ENCODE measurements around the gene ACSS1.
A peak's percentile ranks its signal among the peaks of the same experiment; 100 is the strongest.

Gene ACSS1

DNA sequence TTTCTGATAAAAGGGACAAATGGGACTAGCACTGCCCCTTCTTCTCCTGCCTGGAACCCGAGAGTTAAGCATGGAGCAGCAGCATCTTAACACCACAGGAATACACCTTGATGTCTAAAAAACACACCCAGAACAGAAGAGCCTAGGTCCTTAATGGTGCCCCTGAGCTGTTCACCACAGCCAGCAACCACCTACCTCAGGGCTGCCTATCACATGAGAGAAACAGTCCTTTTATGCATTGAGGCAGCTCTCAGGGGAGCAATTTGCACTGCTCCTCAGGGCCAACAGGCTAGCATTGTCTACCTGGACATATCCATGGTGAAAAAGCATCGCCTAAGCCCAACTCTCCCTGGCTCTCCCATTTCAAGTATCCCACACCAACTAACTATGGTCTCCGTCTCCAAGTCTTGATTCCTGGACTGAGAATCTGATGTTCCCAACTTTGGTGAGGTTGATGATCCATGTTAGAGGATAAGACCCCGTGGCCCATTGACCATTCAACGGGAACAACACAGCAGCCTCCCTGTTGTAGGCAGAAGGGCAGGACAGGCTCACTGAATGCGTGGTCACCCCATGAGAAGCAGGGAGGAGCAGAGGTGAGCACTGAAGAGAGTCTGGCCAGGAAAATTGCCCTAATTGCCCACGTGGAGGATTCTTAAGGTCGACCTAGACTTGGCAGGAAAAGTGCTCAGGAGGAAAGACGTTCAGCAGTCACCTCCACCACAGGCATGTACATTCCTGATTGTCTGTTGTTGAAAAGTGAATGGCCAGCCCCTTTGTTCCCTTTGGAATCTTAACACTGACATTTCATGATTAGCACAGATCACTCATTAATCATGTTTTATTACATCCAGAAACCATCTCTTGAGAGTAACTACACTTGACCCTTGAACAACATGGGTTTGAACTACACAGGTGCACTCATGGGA, 61.2 kb downstream of the ACSS1 start:
- H3K4me3 ChIP-seq (ENCODE audit: low read depth, low read length) = no peak overlapping the region

DNA sequence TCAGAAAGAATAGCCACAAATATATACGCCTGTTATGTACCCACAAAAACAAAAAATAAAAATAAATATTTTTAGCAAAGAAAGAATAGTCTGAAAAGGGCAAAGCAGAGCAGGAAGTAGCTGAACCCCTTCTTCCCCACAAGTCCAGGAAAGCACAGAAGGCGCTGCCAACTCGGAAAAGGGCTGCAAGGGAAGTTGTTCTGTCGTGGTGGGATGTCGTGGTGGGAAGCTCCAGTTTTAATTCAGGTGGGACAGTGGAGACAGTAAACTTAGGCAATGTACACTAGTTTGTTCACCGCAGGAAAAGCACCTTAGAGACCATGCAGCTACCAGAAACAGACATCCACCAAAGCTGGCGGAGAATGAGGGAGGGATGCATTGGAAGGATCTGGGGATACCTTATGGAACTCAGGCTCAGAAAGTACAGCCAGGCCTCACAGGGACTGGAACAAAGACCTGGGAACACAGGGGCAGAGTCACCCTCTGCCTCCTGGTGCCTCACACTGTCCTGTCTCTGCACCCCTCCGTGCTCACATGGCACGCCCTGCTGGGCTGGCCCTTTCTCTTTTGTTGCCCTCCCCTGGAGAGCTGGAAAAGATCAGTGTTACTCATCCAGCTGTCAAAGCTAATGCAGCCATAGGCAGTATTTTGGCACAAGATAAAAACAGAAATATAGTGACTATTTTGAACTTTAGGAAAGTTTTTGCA, 62.0 kb downstream of the ACSS1 start:
- no peak overlapping the region for H3K4me3 ChIP-seq (ENCODE audit: low read depth, low read length)

DNA sequence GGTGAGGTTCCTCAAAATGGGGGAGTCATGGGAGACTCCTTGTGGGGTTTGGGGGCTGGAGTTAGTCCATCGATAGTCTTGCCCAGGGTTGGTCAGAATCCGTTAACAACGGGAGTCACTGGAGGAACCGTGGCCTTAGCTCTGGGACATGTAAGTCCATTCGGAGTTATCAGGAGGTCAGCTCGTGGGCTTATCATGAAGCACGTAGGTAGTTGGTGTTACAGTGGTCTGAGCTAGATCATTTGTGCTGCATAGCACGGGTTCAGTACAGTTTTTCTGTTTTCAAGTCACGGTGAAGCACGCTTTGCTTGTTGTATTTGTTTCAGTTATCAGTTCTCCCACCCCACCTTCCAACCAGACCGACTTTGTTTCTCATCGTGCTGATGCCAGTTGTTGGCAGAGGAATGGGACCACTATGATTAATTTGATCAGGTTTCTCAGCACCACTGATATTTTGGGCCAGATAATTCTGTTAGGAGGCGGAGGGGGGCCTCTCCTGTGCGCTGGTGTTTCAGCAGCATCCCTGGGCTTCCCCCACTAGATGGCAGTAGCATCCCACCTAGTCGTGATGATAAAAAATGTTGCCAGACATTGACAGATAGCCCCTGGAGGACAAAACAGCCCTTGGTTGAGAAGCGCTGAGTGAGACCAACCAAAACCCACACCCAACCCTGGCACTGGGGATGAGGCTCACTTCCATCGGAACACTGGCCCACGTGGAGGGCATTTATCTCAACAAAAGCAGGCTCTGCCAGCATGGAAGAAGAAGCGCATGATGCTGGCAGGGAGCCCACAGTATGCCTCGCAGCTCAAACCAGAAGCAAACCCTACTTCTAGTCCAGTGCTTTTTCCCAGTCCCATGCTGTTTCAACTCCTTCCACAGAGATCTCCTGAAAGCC, 63.2 kb downstream of the ACSS1 start:
- no peak overlapping the region for H3K4me3 ChIP-seq (ENCODE audit: low read depth, low read length)

DNA sequence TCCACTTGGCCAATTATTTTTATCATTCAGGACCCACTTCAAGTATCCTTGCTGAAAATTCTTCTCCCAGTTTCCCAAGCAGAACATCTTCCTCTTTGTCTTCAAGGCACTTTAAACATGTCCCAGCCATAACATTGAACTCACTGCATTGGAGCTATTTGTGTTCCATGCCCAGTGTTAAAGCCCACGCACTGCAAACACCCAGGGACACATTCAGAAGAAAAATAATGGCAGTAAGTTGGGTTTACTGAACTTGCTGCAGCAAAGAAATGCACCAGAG, 63.8 kb downstream of the ACSS1 start:
- no peak overlapping the region for H3K4me3 ChIP-seq (ENCODE audit: low read depth, low read length)

DNA sequence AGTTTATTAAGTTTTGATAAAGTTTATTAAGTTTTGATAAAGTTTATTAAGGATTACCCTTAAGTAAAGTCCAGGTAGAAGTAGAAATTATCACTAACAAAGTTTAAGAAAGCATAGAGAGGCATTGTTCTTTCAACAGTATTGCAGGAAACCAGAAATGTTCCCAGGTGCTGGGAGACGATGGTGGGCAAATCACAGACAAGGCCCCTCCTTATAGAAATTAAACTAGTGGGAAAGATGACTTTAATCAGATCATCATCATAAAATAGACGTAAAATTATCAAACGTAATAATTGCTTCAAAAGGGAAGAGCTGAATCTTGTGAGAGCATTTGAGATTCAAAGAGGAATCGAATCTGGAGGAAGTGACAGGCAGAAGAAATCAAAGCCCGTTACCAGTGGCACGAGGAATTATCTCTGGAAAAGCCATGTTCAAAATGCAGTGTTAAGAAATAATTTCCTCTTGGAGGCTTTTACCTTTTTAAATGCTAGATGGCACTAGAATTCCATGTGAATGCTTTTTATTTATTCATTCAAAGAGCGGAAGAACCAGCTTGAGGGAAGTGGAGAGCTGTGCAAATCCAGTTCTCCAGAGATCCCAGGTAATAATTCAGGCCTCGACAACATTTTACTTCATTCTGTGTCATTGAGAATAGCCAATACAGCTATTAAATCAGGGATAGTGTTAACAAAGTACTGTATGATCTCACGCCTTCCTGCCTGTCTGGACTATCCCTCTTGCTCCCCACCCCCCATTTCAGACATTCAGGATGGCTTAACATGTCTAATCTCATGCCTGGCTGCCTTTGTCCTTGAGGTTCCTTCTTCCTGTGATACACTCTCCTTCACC, 64.4 kb downstream of the ACSS1 start:
- H3K4me3 ChIP-seq (ENCODE audit: low read depth, low read length) = no peak overlapping the region

DNA sequence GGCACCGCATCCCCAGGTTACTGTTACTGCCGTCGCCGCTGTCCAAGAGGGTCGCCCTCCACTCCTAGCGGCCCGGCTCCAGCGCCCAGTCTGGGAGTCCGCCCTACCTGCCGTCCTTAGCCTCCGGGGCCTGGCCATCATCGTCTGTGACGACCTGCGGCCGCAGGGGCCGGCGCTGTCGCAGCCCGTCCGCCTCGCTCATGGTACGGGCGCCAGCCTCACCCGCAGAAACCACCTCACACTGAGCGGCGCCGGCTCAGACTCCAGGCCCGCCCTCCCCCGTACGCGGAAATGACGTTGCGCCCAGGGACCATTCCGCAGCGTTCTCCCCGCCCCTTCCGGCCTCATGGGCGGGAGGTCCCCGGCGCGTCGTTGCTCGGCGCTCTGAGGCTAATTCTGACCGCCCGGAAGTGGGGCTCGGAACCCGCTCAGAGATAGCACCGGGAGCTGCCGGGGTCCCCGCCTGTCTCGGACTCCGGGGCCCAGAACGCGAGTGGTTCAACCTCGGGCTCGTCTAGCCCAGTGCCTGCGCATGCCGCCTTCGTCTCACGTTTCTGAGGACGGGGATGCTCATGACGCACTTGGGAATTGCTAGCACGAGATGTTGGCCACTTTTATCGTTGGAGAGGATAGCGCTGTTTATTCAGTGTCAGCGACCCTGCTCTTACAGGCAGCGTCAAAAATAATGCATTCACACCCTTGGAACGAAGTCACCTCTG, 65.3 kb downstream of the ACSS1 start, which contains the start of gene APMAP:
APMAP (minus strand) TSS at position 265 of the 719 bp plus-strand sequence; CDS start at position 202, 63 bp downstream.
- H3K4me3 ChIP-seq (ENCODE audit: low read depth, low read length) = peak within 1 kb of the TSS; percentile 95

DNA sequence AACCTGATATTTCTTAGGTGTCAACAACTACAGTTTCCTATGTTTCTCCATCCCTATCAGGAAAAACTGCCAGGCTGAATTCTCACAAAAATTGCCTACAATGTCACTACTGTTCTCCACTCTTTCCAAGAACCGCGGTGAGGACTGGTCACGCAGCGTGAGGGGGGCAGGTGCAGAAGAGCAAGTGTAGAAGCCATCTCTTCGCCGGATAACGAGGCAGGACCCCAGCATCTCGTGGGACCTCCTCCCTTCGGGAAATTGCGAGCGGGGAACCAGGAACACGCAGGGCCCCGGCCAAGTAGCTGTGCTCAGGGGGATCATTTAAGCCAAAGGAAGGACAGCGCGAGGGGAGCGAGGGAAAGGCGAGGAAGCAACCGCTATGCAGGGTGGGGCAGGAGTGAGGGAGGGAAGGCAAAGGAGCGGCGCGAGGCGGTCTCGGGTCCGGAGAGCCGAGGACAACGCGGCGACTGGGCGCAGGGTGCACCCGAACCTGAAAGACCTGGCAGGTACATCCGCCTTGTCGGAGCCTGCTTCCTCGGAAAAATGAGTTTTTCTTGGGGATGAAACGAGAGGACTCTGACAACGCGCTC, 65.9 kb downstream of the ACSS1 start:
- peak overlapping the region; percentile 95 for H3K4me3 ChIP-seq (ENCODE audit: low read depth, low read length)

DNA sequence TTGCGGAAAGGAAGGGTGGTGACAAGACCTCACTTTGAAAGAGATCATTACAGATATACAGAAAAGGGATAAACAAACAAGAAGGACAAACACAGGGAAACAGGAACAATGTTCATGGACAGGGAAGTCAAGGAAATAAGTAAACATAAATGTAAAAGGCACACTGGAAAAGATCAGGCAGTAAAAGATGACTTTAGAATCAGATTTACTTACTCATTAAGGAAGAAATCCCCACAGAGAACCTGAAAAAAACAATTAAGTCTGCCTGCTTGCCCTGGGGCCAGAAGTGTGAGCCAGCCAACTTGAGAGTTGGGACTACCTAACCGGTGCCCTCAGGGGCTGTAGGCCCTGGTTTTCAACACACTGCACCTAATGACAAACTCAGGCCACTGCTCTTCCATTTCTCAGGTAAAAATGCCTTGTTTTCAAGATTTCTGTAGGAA, 67.1 kb downstream of the ACSS1 start:
- H3K4me3 ChIP-seq (ENCODE audit: low read depth, low read length) = no peak overlapping the region

DNA sequence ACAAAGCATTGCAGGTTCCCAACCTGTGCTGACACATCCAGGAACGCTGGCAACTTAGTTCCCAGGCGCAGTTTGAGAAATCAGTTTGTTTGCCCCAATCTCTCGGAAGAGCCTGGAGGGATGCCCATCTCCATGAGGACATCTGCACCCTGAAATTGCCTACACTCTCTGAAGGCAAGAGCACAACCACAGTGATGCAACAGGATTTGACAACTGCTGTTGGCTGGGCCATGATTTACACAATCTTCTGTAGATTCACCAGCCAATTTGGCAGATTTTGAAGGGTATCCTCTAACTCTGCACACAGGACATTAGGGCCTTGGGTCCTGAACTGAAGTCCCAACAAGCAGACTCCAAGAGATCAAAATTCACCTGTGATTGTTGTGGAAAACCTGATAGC, 68.8 kb downstream of the ACSS1 start:
- no peak overlapping the region for H3K4me3 ChIP-seq (ENCODE audit: low read depth, low read length)

DNA sequence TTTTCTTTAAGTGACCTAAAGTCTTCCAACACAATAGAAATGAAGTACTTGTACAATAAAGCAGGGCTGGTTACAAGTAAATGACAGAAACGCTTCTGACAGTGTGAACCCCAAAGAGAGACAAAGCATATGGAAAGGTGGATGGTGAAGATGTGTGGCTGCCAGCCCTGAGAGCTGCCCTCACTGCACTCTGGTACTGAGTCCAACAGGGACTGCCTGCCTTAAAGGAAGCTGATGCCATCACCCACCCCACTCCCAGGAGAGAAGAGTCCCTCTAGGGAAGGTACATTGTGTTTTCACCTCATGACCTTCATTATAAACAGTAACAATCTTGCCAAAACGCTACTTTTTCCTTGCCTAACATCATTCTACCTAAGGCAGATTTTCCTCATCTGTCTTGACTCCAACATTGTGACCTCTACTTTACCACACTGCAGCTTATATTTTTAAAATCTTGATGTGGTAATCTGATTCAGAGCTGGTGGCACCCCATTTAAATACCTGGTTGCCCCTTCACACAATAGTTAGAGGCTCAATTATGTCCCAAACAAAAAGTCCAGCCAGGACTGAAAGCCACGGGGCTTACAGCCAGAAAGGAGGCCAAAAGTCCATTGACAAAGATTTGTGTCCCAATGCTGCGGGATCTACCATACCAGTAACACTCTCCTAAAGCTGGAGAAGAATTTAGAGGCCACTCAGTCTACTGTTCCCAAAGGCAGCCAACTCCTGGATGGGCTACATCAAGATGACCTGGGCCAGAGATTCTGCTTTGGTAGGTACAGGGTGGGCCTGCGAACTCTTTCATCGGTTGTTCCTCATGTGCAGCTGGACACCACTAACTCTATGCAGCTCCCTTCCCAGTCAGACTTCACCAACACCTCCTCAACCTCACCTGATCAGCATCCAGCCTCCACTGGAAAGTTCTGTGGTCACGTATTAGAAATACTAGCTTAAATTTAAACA, 69.8 kb downstream of the ACSS1 start:
- no peak overlapping the region for H3K4me3 ChIP-seq (ENCODE audit: low read depth, low read length)

DNA sequence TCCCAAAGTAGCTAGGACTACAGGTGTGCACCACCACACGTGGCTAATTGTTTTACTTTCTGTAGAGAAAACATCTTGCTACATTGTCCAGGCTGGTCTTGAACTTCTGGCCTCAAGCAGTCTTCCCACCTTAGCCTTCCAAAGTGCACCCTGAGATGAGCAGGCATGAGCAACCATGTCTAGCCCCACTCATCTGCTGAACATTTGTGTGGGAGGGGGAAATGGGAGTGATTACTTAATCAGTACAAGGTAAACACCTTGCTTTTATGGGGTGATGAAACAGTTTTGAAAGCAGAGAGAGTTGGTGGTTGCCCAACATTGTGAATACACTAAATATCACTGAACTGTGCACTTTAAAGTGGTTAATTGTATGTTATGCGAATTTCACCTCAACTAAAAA, 70.7 kb downstream of the ACSS1 start:
- H3K4me3 ChIP-seq (ENCODE audit: low read depth, low read length) = no peak overlapping the region

DNA sequence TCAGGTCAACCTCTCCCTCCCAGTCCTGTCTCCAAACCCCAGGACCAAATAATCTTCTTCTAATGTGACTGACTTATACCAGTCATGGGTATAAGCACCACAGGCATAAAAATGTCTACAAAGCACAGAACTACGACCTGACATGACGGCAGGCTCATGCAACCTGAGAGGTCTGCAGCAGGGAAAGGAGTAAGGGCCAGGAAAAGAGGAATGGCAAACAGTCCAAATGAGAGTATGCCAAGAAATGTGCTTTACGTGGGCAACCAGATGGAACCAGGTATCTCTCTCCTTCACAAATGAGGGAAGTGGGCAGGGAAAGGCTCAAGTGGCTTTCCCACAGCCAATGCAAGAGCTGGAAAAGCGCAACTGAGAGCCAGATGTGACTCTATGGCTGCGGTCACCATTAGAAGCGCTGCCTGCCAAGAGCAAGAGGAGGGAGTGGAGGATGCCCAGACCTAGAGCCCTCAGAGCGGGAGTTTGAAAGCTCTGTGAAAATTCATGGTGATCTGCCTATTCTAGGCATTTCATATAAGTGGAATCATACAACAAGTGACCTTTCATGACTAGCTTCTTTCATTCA, 71.4 kb downstream of the ACSS1 start:
- no peak overlapping the region for H3K4me3 ChIP-seq (ENCODE audit: low read depth, low read length)

DNA sequence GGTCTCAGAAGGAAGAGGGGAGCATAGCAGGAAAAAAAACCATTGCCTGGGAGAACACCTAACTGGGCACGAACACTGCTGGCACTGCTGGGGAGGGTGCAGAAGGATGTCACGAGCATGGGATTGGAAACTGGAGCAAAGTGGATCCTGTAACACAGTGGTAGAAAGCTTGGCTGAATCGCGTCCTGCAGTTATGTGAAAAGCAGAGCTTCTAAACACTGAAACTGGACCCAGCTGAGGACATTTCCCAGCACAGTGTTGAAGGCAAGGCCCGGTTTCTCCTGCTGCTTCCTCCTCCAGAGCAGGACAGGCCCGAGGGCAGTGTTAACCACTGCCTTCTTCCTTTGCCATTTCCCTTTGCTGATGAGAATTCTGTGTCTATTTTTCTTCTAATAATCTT, 72.1 kb downstream of the ACSS1 start:
- H3K4me3 ChIP-seq (ENCODE audit: low read depth, low read length) = no peak overlapping the region

DNA sequence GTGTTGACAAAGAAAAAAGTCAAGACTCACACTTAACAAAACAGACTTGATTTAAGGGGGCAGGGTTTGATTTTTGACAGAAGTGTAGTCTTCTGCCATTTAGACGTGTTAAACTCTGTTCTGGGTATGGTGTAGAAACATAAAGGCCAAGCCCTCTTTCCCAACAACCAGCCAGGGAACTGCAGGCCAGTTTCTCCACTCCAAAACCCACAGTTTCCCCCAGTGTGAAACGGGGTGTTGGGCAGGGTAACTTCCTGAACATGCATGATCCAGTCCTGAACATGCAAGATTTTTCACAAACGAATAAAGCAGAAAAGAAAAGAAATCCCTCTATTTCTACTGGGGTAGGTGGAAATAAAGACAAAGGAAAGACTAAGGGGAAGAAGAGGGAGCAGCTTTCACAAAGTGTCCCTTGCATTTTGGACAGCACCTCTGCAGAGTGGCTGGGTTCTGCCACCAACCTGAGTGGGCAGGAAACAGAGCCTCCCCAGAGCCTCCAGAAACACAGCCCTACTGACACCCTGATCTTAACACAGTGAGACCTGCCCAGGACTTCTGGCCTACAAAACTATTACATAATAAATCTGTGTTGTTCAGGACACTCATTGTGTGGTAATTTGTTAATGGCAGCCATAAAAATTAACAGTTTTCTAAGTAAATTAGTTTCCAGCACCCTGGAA, 72.8 kb downstream of the ACSS1 start:
- no peak overlapping the region for H3K4me3 ChIP-seq (ENCODE audit: low read depth, low read length)

DNA sequence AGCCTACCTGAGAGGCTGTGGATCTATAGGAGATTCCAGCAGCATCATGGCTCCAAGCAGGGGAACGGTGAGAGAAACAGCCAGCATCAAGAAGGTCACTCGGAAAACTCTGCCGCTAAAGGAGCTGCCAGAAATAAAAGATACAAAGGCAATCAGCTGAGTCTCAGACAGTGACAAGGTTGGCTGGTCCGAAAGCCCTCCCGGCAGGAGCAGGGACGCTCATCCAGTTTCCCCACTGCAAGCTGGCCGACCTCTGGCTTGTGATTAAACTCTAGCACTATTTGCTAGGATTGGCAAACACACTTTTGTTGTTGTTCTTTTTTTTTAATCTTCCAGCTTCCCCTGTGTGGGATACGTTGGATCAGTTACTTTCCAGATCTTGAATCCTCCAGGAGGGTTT, 74.0 kb downstream of the ACSS1 start:
- no peak overlapping the region for H3K4me3 ChIP-seq (ENCODE audit: low read depth, low read length)

DNA sequence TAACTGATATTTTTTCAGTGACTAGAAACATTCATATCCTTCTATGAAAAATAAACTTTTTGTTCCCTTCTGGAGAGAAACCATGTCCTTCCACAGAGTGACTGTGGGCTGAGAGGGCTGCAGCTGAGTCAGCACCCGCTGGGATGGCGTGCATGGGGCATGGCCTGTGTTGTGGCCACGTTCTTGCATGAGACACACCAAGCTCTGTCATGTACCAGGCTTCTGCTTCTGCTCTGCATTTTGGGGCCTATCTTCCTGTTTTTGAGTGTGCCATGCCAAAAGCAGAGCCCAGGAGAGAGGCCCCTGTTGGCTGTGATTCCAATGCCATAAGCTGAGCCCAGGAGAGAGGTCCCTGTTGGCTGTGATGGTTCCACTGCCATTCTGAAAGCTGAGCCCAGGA, 76.1 kb downstream of the ACSS1 start:
- no peak overlapping the region for H3K4me3 ChIP-seq (ENCODE audit: low read depth, low read length)

DNA sequence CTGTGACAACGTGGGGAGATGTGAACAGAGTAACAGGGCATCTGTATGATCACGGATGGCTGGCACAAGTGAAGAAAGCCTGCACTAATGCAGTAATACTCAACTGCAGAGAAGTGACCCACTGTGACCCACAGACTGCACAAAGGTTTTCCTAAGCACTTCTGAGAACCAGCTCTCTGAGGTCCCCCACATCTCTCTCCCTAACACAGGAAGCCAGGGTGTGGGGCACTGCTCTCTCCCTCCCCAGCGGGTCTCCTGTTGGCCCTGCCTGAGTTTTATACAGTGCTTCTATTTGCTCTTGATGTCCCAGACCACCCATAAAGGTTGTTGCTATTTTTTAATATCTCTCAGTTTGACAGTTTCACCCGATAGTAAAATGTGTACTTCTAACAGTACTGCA, 76.7 kb downstream of the ACSS1 start:
- no peak overlapping the region for H3K4me3 ChIP-seq (ENCODE audit: low read depth, low read length)

All from iPS-11a (cell line).